NCI-H226 (cell line): ENCODE results near the gene HSBP1L1.
A peak's percentile ranks its signal among the peaks of the same experiment; 100 is the strongest.
"Not testable (repeated sequence)": the region's sequence is repeated elsewhere in the genome, so short reads cannot be mapped to it uniquely, and the experiment has no call there.

Experiments
- DNase-seq: peaks from one replicate; pipeline ENCODE4 v3.0.0-alpha.2; 2015

The HSBP1L1 gene

GRCh38 chr18:79988071-79988450, 23.6 kb downstream of the HSBP1L1 start:
- DNase-seq = peak; percentile 49

- peak; percentile 77 for DNase-seq
These were observed 24.2 kb downstream of the HSBP1L1 start, which contains the start of gene TXNL4A for GRCh38 chr18:79988451-79989194. TXNL4A (minus strand) TSS chr18:79988563; CDS start chr18:79988392, 171 bp downstream.

GRCh38 chr18:79989195-79989497, 24.7 kb downstream of the HSBP1L1 start:
- no peak for DNase-seq

GRCh38 chr18:79991494-79991893, 27.1 kb downstream of the HSBP1L1 start:
- DNase-seq = no peak

GRCh38 chr18:79999701-80000100, 35.3 kb downstream of the HSBP1L1 start:
- DNase-seq = not testable (repeated sequence)

- no peak for DNase-seq
These were observed 36.4 kb downstream of the HSBP1L1 start for GRCh38 chr18:80000877-80001276.

GRCh38 chr18:80002468-80002867, 38.0 kb downstream of the HSBP1L1 start:
- no peak for DNase-seq

- DNase-seq = no peak
These were observed 40.3 kb downstream of the HSBP1L1 start for GRCh38 chr18:80004600-80005342.

- no peak for DNase-seq
These were observed 42.3 kb downstream of the HSBP1L1 start for GRCh38 chr18:80006724-80007123.

- DNase-seq = peak; percentile 88
These were observed 45.5 kb downstream of the HSBP1L1 start for GRCh38 chr18:80009661-80010550.

GRCh38 chr18:80010551-80010906, 46.1 kb downstream of the HSBP1L1 start:
- DNase-seq = no peak

- not testable (repeated sequence) for DNase-seq
These were observed 47.2 kb downstream of the HSBP1L1 start for GRCh38 chr18:80011496-80012137.

GRCh38 chr18:80012714-80013113, 48.3 kb downstream of the HSBP1L1 start:
- no peak for DNase-seq
